HEK293 (cell line): Measurements from ENCODE around the gene EMD.

Experiments used
- CTCF ChIA-PET: fragments of 350-600 bp; formaldehyde crosslinking; extraction: SDS; loops from one replicate; lab custom pipeline; 2021; ENCODE audit warnings: antibody characterized with exemption; lab: Yijun Ruan, JAX
- POLR2A ChIA-PET: fragments of 300-600 bp; formaldehyde crosslinking; extraction: SDS; loops from one replicate; lab custom pipeline; 2020; ENCODE audit warnings: antibody characterized with exemption, inconsistent platforms; lab: Yijun Ruan, JAX
- H3K27ac ChIP-seq: fragments of 200-500 bp; sonication (Bioruptor generic); 2 replicates; pipeline ENCODE4 v1.5.1; 2014; ENCODE audit warnings: low read depth, low read length, control low read depth, inconsistent platforms; ENCODE audit errors: extremely low read depth
- H3K36me3 ChIP-seq, 2 experiments: fragments of 200-500 bp in 1 of 2; sonication (Bioruptor generic) in 1 of 2; 1 replicate in 1 of 2; 2 replicates in 1 of 2; pipeline ENCODE4 v1.5.1; 2014 to 2017; ENCODE audit warnings: inconsistent platforms in 2 of 2, low read length in 2 of 2; ENCODE audit not compliant: control insufficient read depth in 2 of 2, insufficient read depth in 1 of 2
- H3K4me1 ChIP-seq: fragments of 200-500 bp; sonication (Bioruptor generic); 2 replicates; pipeline ENCODE4 v1.5.1; 2014; ENCODE audit warnings: mild to moderate bottlenecking, low read length, inconsistent platforms; ENCODE audit not compliant: control insufficient read depth, insufficient read depth
- H3K4me3 ChIP-seq: 2 replicates; pipeline ENCODE4 v1.5.1; 2011; ENCODE audit warnings: low read depth, mild to moderate bottlenecking, control low read depth, low read length, moderate library complexity
- H3K9me3 ChIP-seq: fragments of 200-500 bp; sonication (Bioruptor generic); 2 replicates; pipeline ENCODE4 v1.5.1; 2014; ENCODE audit warnings: low read depth, low read length, inconsistent platforms; ENCODE audit not compliant: control insufficient read depth, insufficient read depth
- GLI4 ChIP-seq: fragments of 450-650 bp; formaldehyde crosslinking; IDR thresholded peaks from 2 replicates; pipeline ENCODE4 v1.5.1; 2016; ENCODE audit warnings: missing biosample characterization, missing genetic modification characterization
- RBAK ChIP-seq: fragments of 450-650 bp; formaldehyde crosslinking; IDR thresholded peaks from 2 replicates; pipeline ENCODE4 v1.5.1; 2016; ENCODE audit warnings: missing biosample characterization, missing genetic modification characterization
- ZBTB7A ChIP-seq: fragments of 450-650 bp; formaldehyde crosslinking; IDR thresholded peaks from 2 replicates; pipeline ENCODE4 v1.5.1; 2016; ENCODE audit warnings: low read depth, missing biosample characterization, missing genetic modification characterization
- ZFHX2 ChIP-seq: fragments of 450-650 bp; formaldehyde crosslinking; conservative IDR thresholded peaks from 2 replicates; pipeline ENCODE4 v1.5.1; 2016; ENCODE audit warnings: missing biosample characterization, missing genetic modification characterization
- ZNF121 ChIP-seq: fragments of 450-650 bp; formaldehyde crosslinking; IDR thresholded peaks from 2 replicates; pipeline ENCODE4 v1.5.1; 2016; ENCODE audit warnings: missing biosample characterization, missing genetic modification characterization
- ZNF132 ChIP-seq: fragments of 450-650 bp; formaldehyde crosslinking; IDR thresholded peaks from 2 replicates; pipeline ENCODE4 v1.5.1; 2017; ENCODE audit warnings: missing biosample characterization, missing genetic modification characterization, borderline replicate concordance
- ZNF140 ChIP-seq: fragments of 450-650 bp; formaldehyde crosslinking; IDR thresholded peaks from 2 replicates; pipeline ENCODE4 v1.5.1; 2016; ENCODE audit warnings: missing biosample characterization, missing genetic modification characterization
- ZNF311 ChIP-seq: fragments of 450-650 bp; formaldehyde crosslinking; IDR thresholded peaks from 2 replicates; pipeline ENCODE4 v1.5.1; 2017; ENCODE audit warnings: missing biosample characterization, missing genetic modification characterization, borderline replicate concordance
- ZNF341 ChIP-seq: fragments of 450-650 bp; formaldehyde crosslinking; IDR thresholded peaks from 2 replicates; pipeline ENCODE4; 2016; ENCODE audit warnings: low read depth, missing biosample characterization, missing genetic modification characterization
- ZNF473 ChIP-seq: fragments of 450-650 bp; formaldehyde crosslinking; IDR thresholded peaks from 2 replicates; pipeline ENCODE4 v1.5.1; 2017; ENCODE audit warnings: missing biosample characterization, missing genetic modification characterization
- ZNF501 ChIP-seq: fragments of 450-650 bp; formaldehyde crosslinking; IDR thresholded peaks from 2 replicates; pipeline ENCODE4 v1.5.1; 2016; ENCODE audit warnings: missing biosample characterization, missing genetic modification characterization
- ZNF514 ChIP-seq: fragments of 450-650 bp; formaldehyde crosslinking; IDR thresholded peaks from 2 replicates; pipeline ENCODE4 v1.5.1; 2016; ENCODE audit warnings: missing biosample characterization, missing genetic modification characterization
- ZNF560 ChIP-seq: fragments of 450-650 bp; formaldehyde crosslinking; IDR thresholded peaks from 2 replicates; pipeline ENCODE4 v1.5.1; 2017; ENCODE audit warnings: missing biosample characterization, missing genetic modification characterization, borderline replicate concordance
- ZNF561 ChIP-seq: fragments of 450-650 bp; IDR thresholded peaks from 2 replicates; pipeline ENCODE4 v1.5.1; 2018; ENCODE audit warnings: missing biosample characterization, missing genetic modification characterization, borderline replicate concordance
- ZNF596 ChIP-seq: fragments of 450-650 bp; IDR thresholded peaks from 2 replicates; pipeline ENCODE4 v1.5.0; 2018; ENCODE audit warnings: missing biosample characterization, mild to moderate bottlenecking, missing genetic modification characterization, moderate library complexity
- ZNF626 ChIP-seq: fragments of 450-650 bp; sonication (Bioruptor Pico); formaldehyde crosslinking; IDR thresholded peaks from 2 replicates; pipeline ENCODE4 v1.5.1; 2018; ENCODE audit warnings: missing biosample characterization, missing genetic modification characterization, inconsistent platforms
- ZNF677 ChIP-seq: fragments of 450-650 bp; IDR thresholded peaks from 2 replicates; pipeline ENCODE4 v1.5.0; 2018; ENCODE audit warnings: missing biosample characterization, mild to moderate bottlenecking, missing genetic modification characterization, moderate library complexity
- ZNF707 ChIP-seq: fragments of 450-650 bp; formaldehyde crosslinking; IDR thresholded peaks from 2 replicates; pipeline ENCODE4 v1.5.1; 2016; ENCODE audit warnings: missing biosample characterization, missing genetic modification characterization
- TF ChIP-seq, protein P1 (sequence below): fragments of 450-650 bp; formaldehyde crosslinking; IDR thresholded peaks from 2 replicates; pipeline ENCODE4 v1.5.0; 2017; ENCODE audit warnings: missing biosample characterization, missing genetic modification characterization, borderline replicate concordance
- TF ChIP-seq, protein P2 (sequence below): fragments of 450-650 bp; formaldehyde crosslinking; IDR thresholded peaks from 2 replicates; pipeline ENCODE4 v1.5.1; 2016; ENCODE audit warnings: missing biosample characterization, missing genetic modification characterization

EMD gene

DNA sequence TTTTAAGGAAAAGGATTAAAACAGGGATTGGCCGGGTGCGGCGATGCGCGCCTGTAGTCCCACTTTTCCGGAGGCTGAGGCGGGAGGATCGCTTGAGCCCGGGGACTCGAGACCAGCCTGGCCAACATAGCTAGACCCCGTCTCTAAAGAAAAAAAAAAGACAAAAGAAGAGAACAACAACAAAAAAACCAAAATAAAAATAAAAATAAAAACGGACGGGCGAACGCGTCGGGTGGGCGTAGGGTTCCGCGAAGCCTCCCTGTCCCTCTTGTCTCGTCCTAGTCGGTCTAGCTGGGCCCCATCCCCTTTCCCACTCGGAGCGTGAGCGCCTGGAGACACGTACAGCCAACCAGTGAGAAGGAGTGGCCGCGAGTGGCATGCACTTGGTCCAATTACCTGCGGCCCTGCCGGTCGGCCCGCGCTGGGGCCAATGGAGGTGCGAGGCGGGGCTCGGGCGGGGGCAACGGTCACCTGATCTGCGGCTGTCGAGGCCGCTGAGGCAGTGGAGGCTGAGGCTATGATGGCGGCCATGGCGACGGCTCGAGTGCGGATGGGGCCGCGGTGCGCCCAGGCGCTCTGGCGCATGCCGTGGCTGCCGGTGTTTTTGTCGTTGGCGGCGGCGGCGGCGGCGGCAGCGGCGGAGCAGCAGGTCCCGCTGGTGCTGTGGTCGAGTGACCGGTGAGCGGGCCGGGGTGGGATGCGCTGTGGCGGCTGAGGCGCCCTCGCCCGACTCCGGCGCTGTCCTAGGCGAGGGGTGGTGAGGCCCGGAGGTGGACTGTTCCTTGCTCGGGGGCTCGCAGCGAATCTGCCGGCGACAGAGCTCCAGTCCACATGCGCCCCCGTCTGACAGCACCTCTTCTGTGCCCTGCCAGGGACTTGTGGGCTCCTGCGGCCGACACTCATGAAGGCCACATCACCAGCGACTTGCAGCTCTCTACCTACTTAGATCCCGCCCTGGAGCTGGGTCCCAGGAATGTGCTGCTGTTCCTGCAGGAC is 49.4 kb downstream of the EMD start, which contains the start of gene ATP6AP1 (continued):
- TF ChIP-seq ZNF707 (tag by site-specific recombination) (no peak), ZNF121 (tag by site-specific recombination) (peak; percentile 98; the same call in 1 of the 2 replicates), ZNF677 (tag by site-specific recombination) (no peak), ZNF560 (tag by site-specific recombination) (no peak), ZNF626 (tag by site-specific recombination) (no peak), ZNF473 (tag by site-specific recombination) (no peak), ZNF561 (tag by site-specific recombination) (no peak; the same call in 1 of the 2 replicates), ZFHX2 (tag by site-specific recombination) (peak; percentile 39; the same call in 1 of the 2 replicates), ZNF514 (tag by site-specific recombination) (no peak), RBAK (no peak), ZNF140 (tag by site-specific recombination) (no peak), GLI4 (tag by site-specific recombination) (no peak)
- TF ChIP-seq, protein P1, sequence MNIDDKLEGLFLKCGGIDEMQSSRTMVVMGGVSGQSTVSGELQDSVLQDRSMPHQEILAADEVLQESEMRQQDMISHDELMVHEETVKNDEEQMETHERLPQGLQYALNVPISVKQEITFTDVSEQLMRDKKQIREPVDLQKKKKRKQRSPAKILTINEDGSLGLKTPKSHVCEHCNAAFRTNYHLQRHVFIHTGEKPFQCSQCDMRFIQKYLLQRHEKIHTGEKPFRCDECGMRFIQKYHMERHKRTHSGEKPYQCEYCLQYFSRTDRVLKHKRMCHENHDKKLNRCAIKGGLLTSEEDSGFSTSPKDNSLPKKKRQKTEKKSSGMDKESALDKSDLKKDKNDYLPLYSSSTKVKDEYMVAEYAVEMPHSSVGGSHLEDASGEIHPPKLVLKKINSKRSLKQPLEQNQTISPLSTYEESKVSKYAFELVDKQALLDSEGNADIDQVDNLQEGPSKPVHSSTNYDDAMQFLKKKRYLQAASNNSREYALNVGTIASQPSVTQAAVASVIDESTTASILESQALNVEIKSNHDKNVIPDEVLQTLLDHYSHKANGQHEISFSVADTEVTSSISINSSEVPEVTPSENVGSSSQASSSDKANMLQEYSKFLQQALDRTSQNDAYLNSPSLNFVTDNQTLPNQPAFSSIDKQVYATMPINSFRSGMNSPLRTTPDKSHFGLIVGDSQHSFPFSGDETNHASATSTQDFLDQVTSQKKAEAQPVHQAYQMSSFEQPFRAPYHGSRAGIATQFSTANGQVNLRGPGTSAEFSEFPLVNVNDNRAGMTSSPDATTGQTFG (tag by site-specific recombination) = no peak

GRCh38 chrX:154429711-154430110 is 50.6 kb downstream of the EMD start:
- H3K36me3 ChIP-seq = peaks cover 0 to 38% of the 10 kb centered on the region in 2 experiments; a peak in 1 of 3 replicates
- no peak overlapping the region for H3K27ac ChIP-seq
- CTCF ChIA-PET = interaction anchor here (0.6 to 1.1 kb wide), 2 partner anchors 14 to 97 kb away, joined by 4 read pairs; no protein-coding TSS in a partner anchor
- no peaks in the 10 kb centered on the region for H3K9me3 ChIP-seq
- H3K4me3 ChIP-seq = peak overlapping the region; percentile 10
- TF ChIP-seq ZNF311 (tag by site-specific recombination) = no peak
- H3K4me1 ChIP-seq = no peaks in the 10 kb centered on the region
- POLR2A ChIA-PET = interaction anchor here (0.8 to 2.1 kb wide), 3 partner anchors 18 to 27 kb away, joined by 3 to 7 read pairs (median 3); no protein-coding TSS in a partner anchor

DNA sequence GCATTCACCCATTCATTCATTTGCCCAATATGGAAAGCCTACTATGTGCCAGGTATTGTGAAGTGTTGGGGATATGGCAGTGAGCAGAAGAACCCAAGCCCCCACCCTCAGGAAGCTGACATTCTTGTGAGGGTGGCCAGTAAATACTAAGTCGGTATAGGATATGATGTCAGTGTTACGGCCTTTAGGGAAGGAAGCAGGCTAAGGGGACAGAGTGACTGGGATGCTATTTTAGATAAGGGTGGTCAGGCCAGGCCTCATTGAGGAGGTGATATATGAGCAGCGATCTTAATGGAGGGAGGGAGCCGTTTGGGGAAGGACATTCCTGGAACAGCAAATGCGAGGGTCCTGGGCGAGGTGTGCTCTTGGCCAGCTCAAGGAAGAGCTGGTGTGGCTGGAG is 51.4 kb downstream of the EMD start:
- TF ChIP-seq ZNF132 (tag by site-specific recombination) (no peak), ZNF341 (tag by site-specific recombination) (peak; percentile 38)
- TF ChIP-seq, all 188 proteins: peak for 1
- Histone ChIP-seq H3K9me3 (no peaks in the 10 kb centered on the region), H3K4me3 (no peak overlapping the region), H3K27ac (no peak overlapping the region), H3K36me3 (peaks cover 0 to 46% of the 10 kb centered on the region in 2 experiments; a peak in 1 of 3 replicates), H3K4me1 (no peaks in the 10 kb centered on the region)
- CTCF ChIA-PET = interaction anchor here (0.6 kb wide), 1 partner anchor 15 kb away, joined by 4 read pairs; no protein-coding TSS in a partner anchor
- POLR2A ChIA-PET = no interaction called here

- Histone ChIP-seq H3K4me3 (no peak overlapping the region), H3K4me1 (no peaks in the 10 kb centered on the region), H3K9me3 (no peaks in the 10 kb centered on the region), H3K36me3 (peaks cover 0 to 50% of the 10 kb centered on the region in 2 experiments; a peak in 1 of 3 replicates), H3K27ac (no peak overlapping the region)
- POLR2A ChIA-PET = interaction anchor here (0.6 to 1.1 kb wide), 3 partner anchors 10 to 22 kb away, joined by 3 read pairs; partner anchors contain the start of gene DNASE1L1
- CTCF ChIA-PET = no interaction called here
- no peak for TF ChIP-seq ZNF501 (tag by site-specific recombination)
- TF ChIP-seq ZBTB7A (tag by site-specific recombination) = no peak
- TF ChIP-seq ZNF626 (tag by site-specific recombination) = no peak
- TF ChIP-seq ZNF596 (tag by site-specific recombination) = no peak
- TF ChIP-seq, protein P2, sequence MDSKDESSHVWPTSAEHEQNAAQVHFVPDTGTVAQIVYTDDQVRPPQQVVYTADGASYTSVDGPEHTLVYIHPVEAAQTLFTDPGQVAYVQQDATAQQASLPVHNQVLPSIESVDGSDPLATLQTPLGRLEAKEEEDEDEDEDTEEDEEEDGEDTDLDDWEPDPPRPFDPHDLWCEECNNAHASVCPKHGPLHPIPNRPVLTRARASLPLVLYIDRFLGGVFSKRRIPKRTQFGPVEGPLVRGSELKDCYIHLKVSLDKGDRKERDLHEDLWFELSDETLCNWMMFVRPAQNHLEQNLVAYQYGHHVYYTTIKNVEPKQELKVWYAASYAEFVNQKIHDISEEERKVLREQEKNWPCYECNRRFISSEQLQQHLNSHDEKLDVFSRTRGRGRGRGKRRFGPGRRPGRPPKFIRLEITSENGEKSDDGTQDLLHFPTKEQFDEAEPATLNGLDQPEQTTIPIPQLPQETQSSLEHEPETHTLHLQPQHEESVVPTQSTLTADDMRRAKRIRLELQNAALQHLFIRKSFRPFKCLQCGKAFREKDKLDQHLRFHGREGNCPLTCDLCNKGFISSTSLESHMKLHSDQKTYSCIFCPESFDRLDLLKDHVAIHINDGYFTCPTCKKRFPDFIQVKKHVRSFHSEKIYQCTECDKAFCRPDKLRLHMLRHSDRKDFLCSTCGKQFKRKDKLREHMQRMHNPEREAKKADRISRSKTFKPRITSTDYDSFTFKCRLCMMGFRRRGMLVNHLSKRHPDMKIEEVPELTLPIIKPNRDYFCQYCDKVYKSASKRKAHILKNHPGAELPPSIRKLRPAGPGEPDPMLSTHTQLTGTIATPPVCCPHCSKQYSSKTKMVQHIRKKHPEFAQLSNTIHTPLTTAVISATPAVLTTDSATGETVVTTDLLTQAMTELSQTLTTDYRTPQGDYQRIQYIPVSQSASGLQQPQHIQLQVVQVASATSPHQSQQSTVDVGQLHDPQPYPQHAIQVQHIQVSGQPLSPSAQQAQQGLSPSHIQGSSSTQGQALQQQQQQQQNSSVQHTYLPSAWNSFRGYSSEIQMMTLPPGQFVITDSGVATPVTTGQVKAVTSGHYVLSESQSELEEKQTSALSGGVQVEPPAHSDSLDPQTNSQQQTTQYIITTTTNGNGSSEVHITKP (tag by site-specific recombination) = no peak
These were observed 51.8 kb downstream of the EMD start for GRCh38 chrX:154430916-154431315.
